ENCODE measurements around the gene LEMD3.

Gene LEMD3

GRCh38 chr12:65169320-65170208 lies at the start of gene LEMD3:
TSS of gene LEMD3 (plus strand) at chr12:65169583. CDS start at chr12:65169597, 14 bp downstream.
- DNase-seq, result peak; percentile 87

- no peak for DNase-seq
These were observed 48.1 kb upstream of the LEMD3 start, which contains the start of gene WIF1 for GRCh38 chr12:65121049-65121955. TSS of gene WIF1 (minus strand) at chr12:65121305. CDS start at chr12:65121191, 114 bp downstream.

- no peak for DNase-seq
These were observed 47.4 kb upstream of the LEMD3 start for GRCh38 chr12:65121956-65122469.

GRCh38 chr12:65122703-65123102 lies 46.7 kb upstream of the LEMD3 start:
- DNase-seq, result no peak

- no peak for DNase-seq
These were observed 45.8 kb upstream of the LEMD3 start for GRCh38 chr12:65123435-65124063.

GRCh38 chr12:65125247-65125646 lies 44.1 kb upstream of the LEMD3 start:
- no peak for DNase-seq

- no peak for DNase-seq
These were observed 43.4 kb upstream of the LEMD3 start for GRCh38 chr12:65125975-65126374.

- DNase-seq, result no peak
These were observed 42.9 kb upstream of the LEMD3 start for GRCh38 chr12:65126482-65126881.

GRCh38 chr12:65133879-65134278 lies 35.5 kb upstream of the LEMD3 start:
- DNase-seq, result no peak

- no peak for DNase-seq
These were observed 30.0 kb upstream of the LEMD3 start for GRCh38 chr12:65139389-65139788.

- no peak for DNase-seq
These were observed 28.6 kb upstream of the LEMD3 start for GRCh38 chr12:65140738-65141137.

GRCh38 chr12:65147312-65147905 lies 22.0 kb upstream of the LEMD3 start:
- no peak for DNase-seq

GRCh38 chr12:65152012-65152411 lies 17.4 kb upstream of the LEMD3 start:
- DNase-seq, result no peak

GRCh38 chr12:65152596-65152995 lies 16.8 kb upstream of the LEMD3 start:
- no peak for DNase-seq

- no peak for DNase-seq
These were observed 13.6 kb upstream of the LEMD3 start for GRCh38 chr12:65155784-65156183.

- no peak for DNase-seq
These were observed 13.0 kb upstream of the LEMD3 start for GRCh38 chr12:65156366-65156841.

GRCh38 chr12:65157091-65157490 lies 12.3 kb upstream of the LEMD3 start:
- DNase-seq, result no peak

- DNase-seq, result no peak
These were observed 6.8 kb upstream of the LEMD3 start for GRCh38 chr12:65162609-65163008.

- no peak for DNase-seq
These were observed 5.1 kb upstream of the LEMD3 start for GRCh38 chr12:65164244-65164643.

GRCh38 chr12:65164774-65165173 lies 4.6 kb upstream of the LEMD3 start:
- no peak for DNase-seq

GRCh38 chr12:65168681-65169319 lies 583 bp upstream of the LEMD3 start:
- no peak for DNase-seq

Measured in activated effector memory CD4-positive, alpha-beta T cell treated with Interleukin-2 at 50 U/mL for 16 hours (primary cell).